Mononuclear cell (primary cell): Measurements from ENCODE around the gene SH3TC1. TPM values are rescaled to one million over a fixed set of nuclear protein-coding genes. Genes with fewer than 3 reads are reported as not detected.

Experiments
- H3K27me3 ChIP-seq: 2 replicates; pipeline ENCODE4 v1.6.0; 2011; ENCODE audit warnings: low read length, control low read depth; ENCODE audit not compliant: insufficient read depth
- H3K4me1 ChIP-seq: 2 replicates; pipeline ENCODE4 v1.5.1; 2011; ENCODE audit warnings: mild to moderate bottlenecking, low read length, control low read depth; ENCODE audit not compliant: insufficient read depth
- H3K4me3 ChIP-seq: 2 replicates; pipeline ENCODE4 v1.5.1; 2011; ENCODE audit warnings: mild to moderate bottlenecking, low read length, moderate library complexity
- H3K9me3 ChIP-seq: 2 replicates; pipeline ENCODE4 v1.5.1; 2011; ENCODE audit warnings: low read depth, mild to moderate bottlenecking, control low read depth, low read length
- total RNA-seq: library from RNA; depleted of rRNA; stranded (reverse); fragments of >200 nt; gene quantifications from one replicate; pipeline ENCODE4 v1.2.3, GENCODE V29; 2012

SH3TC1 gene
- total RNA-seq, 1 donor: 56.6 TPM

- Histone ChIP-seq H3K27me3 (no peaks in the 10 kb centered on the region), H3K4me1 (no peaks in the 10 kb centered on the region), H3K9me3 (no peaks in the 10 kb centered on the region), H3K4me3 (no peak overlapping the region)
Measured at GRCh38 chr4:8182858-8183725, 16.0 kb upstream of the SH3TC1 start.

DNA sequence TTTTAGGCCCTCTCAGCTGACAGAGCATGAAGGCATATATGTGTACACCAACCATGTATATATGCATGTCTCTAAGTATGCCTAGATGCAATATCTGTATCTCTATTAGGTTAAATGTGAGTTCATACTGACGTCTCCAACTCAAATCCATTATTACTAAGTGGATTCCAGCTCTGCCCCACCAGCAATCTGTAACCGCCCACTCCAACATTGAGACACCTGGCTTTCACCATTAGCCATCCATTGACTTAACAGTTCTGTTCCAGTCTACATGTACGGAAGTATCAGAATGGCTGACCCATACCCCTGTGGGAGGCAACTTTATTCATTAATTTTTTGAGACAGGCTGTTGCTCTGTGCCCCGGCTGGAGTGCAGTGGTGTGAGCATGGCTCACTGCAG lies 15.0 kb upstream of the SH3TC1 start:
- H3K4me1 ChIP-seq: no peaks in the 10 kb centered on the region
- H3K4me3 ChIP-seq: no peak overlapping the region
- H3K9me3 ChIP-seq: no peaks in the 10 kb centered on the region
- H3K27me3 ChIP-seq: no peaks in the 10 kb centered on the region

DNA sequence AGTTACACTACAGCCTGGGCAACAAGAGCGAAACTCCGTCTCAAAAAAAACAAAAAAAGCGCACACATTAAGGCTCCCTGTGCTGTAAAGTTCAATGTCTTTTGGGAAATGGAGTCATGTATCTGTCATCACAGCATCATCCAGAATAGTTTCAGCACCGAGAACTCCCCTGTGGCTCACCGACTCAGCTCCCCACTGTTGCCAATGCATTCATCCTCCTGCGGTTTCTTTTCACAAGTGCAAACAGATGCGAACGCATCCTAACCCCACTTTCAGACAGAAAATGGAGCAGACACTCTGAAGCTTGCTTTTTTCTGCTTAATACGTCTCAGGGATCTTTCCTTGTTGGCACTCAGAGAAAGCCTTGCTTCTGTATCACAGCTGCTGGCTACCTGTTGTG lies 13.8 kb upstream of the SH3TC1 start:
- peaks cover 8% of the 10 kb centered on the region for H3K4me1 ChIP-seq
- no peaks in the 10 kb centered on the region for H3K27me3 ChIP-seq
- H3K9me3 ChIP-seq: no peaks in the 10 kb centered on the region
- no peak overlapping the region for H3K4me3 ChIP-seq

GRCh38 chr4:8185930-8186329 lies 13.2 kb upstream of the SH3TC1 start:
- H3K9me3 ChIP-seq: no peaks in the 10 kb centered on the region
- no peak overlapping the region for H3K4me3 ChIP-seq
- peaks cover 15% of the 10 kb centered on the region for H3K4me1 ChIP-seq
- no peaks in the 10 kb centered on the region for H3K27me3 ChIP-seq

DNA sequence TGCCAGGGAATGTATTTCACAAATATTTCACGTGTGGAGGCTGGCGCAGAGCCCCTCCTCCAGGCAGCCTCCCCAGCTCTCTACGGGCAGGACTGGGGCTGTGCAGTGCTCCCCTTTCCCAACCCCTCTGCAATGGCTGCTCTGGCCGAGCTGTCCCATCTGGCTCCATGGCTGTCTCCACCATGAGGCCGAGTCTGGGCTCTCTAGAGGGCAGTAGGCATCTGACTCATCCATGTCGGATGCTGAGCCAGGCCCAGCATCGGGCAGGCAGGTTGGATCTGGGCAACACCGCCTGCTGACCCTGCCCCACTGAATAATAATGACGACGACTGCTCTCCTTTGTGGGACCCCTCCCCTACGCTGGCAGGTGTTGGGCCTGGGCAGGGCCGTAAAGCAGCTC lies 11.0 kb upstream of the SH3TC1 start:
- no peak overlapping the region for H3K4me3 ChIP-seq
- no peaks in the 10 kb centered on the region for H3K27me3 ChIP-seq
- H3K9me3 ChIP-seq: no peaks in the 10 kb centered on the region
- peaks cover 36% of the 10 kb centered on the region for H3K4me1 ChIP-seq

- Histone ChIP-seq H3K9me3 (no peaks in the 10 kb centered on the region), H3K27me3 (no peaks in the 10 kb centered on the region), H3K4me3 (no peak overlapping the region), H3K4me1 (peaks cover 37% of the 10 kb centered on the region)
Measured at GRCh38 chr4:8188743-8189550, 10.1 kb upstream of the SH3TC1 start.

DNA sequence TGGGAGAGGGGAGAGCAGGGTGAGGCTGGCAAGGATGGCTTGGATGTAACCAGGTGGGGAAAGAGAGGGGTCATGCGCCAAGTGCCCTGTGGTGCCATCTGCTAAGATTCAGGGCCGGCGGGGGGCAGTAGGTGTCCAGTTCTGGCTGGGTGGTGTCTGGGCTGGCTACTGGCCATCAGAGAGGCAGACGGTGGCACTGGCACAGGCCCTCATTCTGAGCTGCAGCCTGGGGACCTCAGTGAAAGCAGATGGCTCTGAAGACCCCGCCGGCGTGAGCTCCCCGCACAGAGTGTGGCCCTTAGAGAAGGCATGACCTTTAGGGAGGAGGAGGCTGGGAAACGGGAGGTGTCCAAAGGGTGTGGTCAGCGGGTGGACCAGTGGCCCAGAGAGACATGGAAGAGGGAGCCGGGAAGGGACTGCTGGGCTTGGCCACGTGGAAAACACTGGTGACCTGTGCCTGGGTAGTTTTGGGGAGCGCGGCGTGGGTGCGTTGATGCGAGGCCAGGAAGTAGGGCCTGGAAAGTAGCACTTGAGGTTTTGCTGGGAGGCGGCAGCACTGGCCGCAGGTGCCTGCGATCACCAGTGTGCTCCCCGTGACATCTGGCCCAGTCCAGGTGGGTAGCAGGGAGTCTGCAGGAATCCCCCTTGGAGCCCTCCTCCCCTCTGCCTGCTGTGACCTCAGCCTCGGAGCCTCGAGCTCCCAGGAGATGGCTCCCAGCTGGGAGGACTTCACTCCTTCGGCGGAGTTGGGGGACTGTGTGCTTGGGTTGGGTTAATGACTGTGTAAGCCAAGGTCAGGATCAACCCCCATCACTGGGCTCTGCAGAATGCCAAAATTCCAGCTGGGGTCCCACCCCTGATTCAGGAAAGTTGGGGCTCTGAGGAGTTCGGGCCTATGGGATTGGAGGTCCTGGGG lies 9.3 kb upstream of the SH3TC1 start:
- Histone ChIP-seq H3K27me3 (no peaks in the 10 kb centered on the region), H3K9me3 (no peaks in the 10 kb centered on the region), H3K4me1 (peaks cover 37% of the 10 kb centered on the region), H3K4me3 (no peak overlapping the region)

DNA sequence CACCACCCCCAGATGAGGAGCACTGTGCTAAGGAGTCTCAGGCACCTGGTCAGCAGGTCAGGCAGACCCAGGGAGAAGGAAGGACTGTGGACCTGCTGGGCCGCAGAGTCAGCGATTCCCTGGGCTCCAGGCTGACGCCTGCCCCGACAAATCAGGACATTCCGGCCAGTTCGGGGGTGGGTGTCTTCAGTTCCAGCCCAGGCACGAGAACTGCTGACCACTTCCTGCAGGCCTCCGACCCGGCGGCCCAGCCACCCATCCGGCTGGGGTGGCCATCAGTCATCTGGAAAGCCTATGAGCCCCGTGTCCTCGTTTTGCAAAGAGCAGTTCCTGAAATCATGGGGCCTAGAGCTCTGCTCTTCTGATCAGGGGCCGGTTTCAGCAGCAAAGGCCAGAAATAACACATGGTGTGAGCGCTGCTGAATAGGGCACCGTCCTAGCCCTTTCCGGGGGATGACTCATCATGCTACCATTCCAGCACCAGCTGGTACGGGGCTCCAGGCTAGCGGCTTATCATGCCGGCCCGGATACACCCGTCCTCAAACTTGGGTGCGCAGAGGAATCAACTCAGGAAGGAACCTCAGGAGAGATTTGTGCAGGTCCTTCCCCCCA lies 7.8 kb upstream of the SH3TC1 start:
- H3K9me3 ChIP-seq: no peaks in the 10 kb centered on the region
- H3K27me3 ChIP-seq: no peaks in the 10 kb centered on the region
- H3K4me3 ChIP-seq: no peak overlapping the region
- peaks cover 37% of the 10 kb centered on the region for H3K4me1 ChIP-seq

- H3K4me1 ChIP-seq: peaks cover 43% of the 10 kb centered on the region
- H3K9me3 ChIP-seq: no peaks in the 10 kb centered on the region
- H3K27me3 ChIP-seq: no peaks in the 10 kb centered on the region
- H3K4me3 ChIP-seq: no peak overlapping the region
Measured at GRCh38 chr4:8192748-8193738, 6.0 kb upstream of the SH3TC1 start.

- no peak overlapping the region for H3K4me3 ChIP-seq
- H3K4me1 ChIP-seq: peaks cover 54% of the 10 kb centered on the region
- no peaks in the 10 kb centered on the region for H3K9me3 ChIP-seq
- no peaks in the 10 kb centered on the region for H3K27me3 ChIP-seq
Measured at GRCh38 chr4:8194306-8195242, 4.5 kb upstream of the SH3TC1 start.

DNA sequence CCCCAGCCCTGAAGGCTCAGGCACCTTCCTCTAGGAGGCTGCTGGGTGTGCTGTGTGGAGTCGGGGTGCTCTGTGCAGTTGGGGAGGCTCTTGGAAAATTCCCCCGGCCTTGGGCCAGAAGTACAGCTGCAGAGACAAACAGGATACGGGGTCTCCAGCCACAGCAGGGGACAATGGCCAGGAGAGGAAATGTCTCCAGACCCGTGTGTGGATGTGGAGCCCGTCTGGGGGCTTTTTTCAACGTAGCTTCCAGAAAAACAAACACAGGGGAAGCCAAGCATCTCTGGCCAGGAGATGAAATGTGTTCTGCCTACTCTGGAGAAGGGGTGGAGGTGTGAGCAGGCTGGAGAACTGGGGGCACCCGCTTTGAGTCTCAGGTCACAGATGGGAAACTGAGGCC lies 3.7 kb upstream of the SH3TC1 start:
- H3K4me1 ChIP-seq: peaks cover 54% of the 10 kb centered on the region
- no peaks in the 10 kb centered on the region for H3K9me3 ChIP-seq
- no peak overlapping the region for H3K4me3 ChIP-seq
- H3K27me3 ChIP-seq: no peaks in the 10 kb centered on the region

- Histone ChIP-seq H3K4me1 (peaks cover 54% of the 10 kb centered on the region), H3K4me3 (no peak overlapping the region), H3K27me3 (no peaks in the 10 kb centered on the region), H3K9me3 (no peaks in the 10 kb centered on the region)
Measured at GRCh38 chr4:8195841-8196458, 3.1 kb upstream of the SH3TC1 start.
